ENCODE measurements around the gene ABCA13. TPM values are rescaled to one million over a fixed set of nuclear protein-coding genes. Genes with fewer than 3 reads are reported as not detected.

Gene ABCA13
- total and polyA plus RNA-seq, 2 experiments from 2014 or later, result 0.11 TPM; not detected in 1

DNA sequence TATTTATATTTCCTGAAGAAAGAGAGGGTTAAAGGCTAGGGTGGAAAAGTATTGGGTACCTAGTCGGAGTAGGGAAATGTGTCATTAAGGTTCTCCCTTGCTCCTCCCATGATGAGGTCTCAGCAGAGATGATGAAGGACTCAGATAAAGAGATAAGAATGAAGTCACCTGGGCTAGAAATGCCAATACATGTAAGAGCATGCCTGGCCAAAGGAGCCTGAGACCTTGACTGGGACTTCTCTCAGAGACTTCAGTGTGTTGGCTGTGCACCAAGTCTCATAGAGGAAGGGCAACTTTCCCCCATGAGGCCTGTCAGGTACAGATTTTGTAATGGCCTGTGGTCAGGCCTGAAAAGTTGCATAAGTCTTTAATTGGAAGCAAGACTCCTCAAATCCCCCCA lies 392.1 kb downstream of the ABCA13 start:
- in situ Hi-C loops (cut with MboI), result no loop called here
- Histone ChIP-seq H3K79me2 (ENCODE audit: insufficient read depth) (no peaks in the 10 kb centered on the region), H3K4me2 (ENCODE audit: unreplicated experiment) (no peak overlapping the region), H3K9ac (no peak overlapping the region), H3K9me3 (ENCODE audit: low read depth) (no peaks in the 10 kb centered on the region), H3K4me1 (ENCODE audit: insufficient read depth) (no peaks in the 10 kb centered on the region), H3K27ac (no peak overlapping the region), H4K20me1 (ENCODE audit: insufficient read depth) (no peaks in the 10 kb centered on the region), H3K9me2 (ENCODE audit: insufficient read depth) (no peaks in the 10 kb centered on the region), H3K4me3 (no peak overlapping the region), H3K36me3 (ENCODE audit: low read depth) (no peaks in the 10 kb centered on the region), H3F3A (ENCODE audit: insufficient read depth) (no peaks in the 10 kb centered on the region), H3K27me3 (replicated peaks; ENCODE audit: insufficient read depth) (no peaks in the 10 kb centered on the region), H2AFZ (no peak overlapping the region)
- DNase-seq, result no peak
- no peak for TF ChIP-seq EZH2phosphoT487 (IDR thresholded peaks at IDR 0.05; ENCODE audit: insufficient read depth, low read depth)
- TF ChIP-seq EZH2 (IDR thresholded peaks at IDR 0.05; ENCODE audit: insufficient read depth, poor library complexity, severe bottlenecking), result no peak
- 4 to 11% methylated on average over 1 of the region's 1 CpG for WGBS, 2 experiments (ENCODE audit: low coverage in 1 of 2, low lambda C conversion rate in 2 of 2, missing lambda C conversion rate in 2 of 2)

DNA sequence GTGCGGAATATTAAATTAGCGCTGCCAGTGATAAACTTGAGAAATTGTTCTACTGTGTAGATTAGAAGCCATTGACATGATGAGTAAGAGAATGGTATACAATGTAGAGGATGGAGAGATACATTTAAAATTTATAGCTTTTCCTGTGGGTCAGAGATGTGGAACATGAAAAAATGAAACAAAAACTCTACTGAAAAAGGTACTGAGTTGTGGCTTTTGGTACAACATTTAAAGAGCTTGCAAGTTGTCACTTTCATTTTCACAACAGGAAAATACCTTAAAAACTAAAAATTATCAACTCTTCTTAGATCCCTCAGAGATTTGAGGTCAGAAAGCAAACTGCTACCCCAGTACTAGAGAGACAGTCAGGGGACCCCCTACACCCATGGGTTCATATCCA lies 404.3 kb downstream of the ABCA13 start:
- no peak overlapping the region for H3K4me3 ChIP-seq
- H3K27me3 ChIP-seq (replicated peaks; ENCODE audit: insufficient read depth), result no peaks in the 10 kb centered on the region
- H2AFZ ChIP-seq, result no peak overlapping the region
- no peaks in the 10 kb centered on the region for H3K36me3 ChIP-seq (ENCODE audit: low read depth)
- H3K27ac ChIP-seq, result no peak overlapping the region
- H3K9ac ChIP-seq, result no peak overlapping the region
- H4K20me1 ChIP-seq (ENCODE audit: insufficient read depth), result no peaks in the 10 kb centered on the region
- H3K4me1 ChIP-seq (ENCODE audit: insufficient read depth), result no peaks in the 10 kb centered on the region
- no peaks in the 10 kb centered on the region for H3K79me2 ChIP-seq (ENCODE audit: insufficient read depth)
- no peak overlapping the region for H3K4me2 ChIP-seq (ENCODE audit: unreplicated experiment)
- H3K9me3 ChIP-seq (ENCODE audit: low read depth), result no peaks in the 10 kb centered on the region
- WGBS, 2 experiments (ENCODE audit: low coverage in 1 of 2, low lambda C conversion rate in 2 of 2, missing lambda C conversion rate in 2 of 2), result 57 to 72% methylated on average over 2 of the region's 2 CpGs
- no peak for DNase-seq
- TF ChIP-seq EZH2 (IDR thresholded peaks at IDR 0.05; ENCODE audit: insufficient read depth, poor library complexity, severe bottlenecking) (no peak), EZH2phosphoT487 (IDR thresholded peaks at IDR 0.05; ENCODE audit: insufficient read depth, low read depth) (no peak)
- no peaks in the 10 kb centered on the region for H3F3A ChIP-seq (ENCODE audit: insufficient read depth)
- in situ Hi-C loops (cut with MboI), result no loop called here
- H3K9me2 ChIP-seq (ENCODE audit: insufficient read depth), result no peaks in the 10 kb centered on the region

DNA sequence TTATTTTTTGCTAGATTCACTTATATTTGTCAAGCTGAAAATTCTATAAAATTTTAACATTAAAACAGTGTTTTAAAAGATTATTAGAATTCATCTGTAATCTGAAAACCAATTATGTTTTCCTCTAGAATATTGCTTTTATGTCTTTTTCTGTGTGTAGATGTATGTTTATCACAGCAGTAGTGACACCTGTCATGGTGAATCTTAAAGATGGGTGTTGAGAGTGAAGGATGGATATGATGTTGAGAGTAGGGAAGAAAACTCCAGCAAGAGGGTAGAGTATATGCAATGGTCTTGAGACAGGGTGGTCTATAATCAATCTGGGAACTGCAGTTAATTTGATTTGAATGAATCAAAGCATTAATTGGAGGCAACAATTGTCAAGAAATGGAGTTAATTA lies 416.2 kb downstream of the ABCA13 start:
- H3K9me2 ChIP-seq (ENCODE audit: insufficient read depth), result no peaks in the 10 kb centered on the region
- H3K9me3 ChIP-seq (ENCODE audit: low read depth), result no peaks in the 10 kb centered on the region
- H3K4me2 ChIP-seq (ENCODE audit: unreplicated experiment), result no peak overlapping the region
- no peak overlapping the region for H2AFZ ChIP-seq
- H3K4me1 ChIP-seq (ENCODE audit: insufficient read depth), result no peaks in the 10 kb centered on the region
- no peak overlapping the region for H3K27ac ChIP-seq
- in situ Hi-C loops (cut with MboI), result no loop called here
- no peaks in the 10 kb centered on the region for H3F3A ChIP-seq (ENCODE audit: insufficient read depth)
- no peaks in the 10 kb centered on the region for H3K27me3 ChIP-seq (replicated peaks; ENCODE audit: insufficient read depth)
- H4K20me1 ChIP-seq (ENCODE audit: insufficient read depth), result no peaks in the 10 kb centered on the region
- no peaks in the 10 kb centered on the region for H3K36me3 ChIP-seq (ENCODE audit: low read depth)
- no peak overlapping the region for H3K4me3 ChIP-seq
- no peaks in the 10 kb centered on the region for H3K79me2 ChIP-seq (ENCODE audit: insufficient read depth)
- no peak overlapping the region for H3K9ac ChIP-seq
- TF ChIP-seq EZH2 (IDR thresholded peaks at IDR 0.05; ENCODE audit: insufficient read depth, poor library complexity, severe bottlenecking) (no peak), EZH2phosphoT487 (IDR thresholded peaks at IDR 0.05; ENCODE audit: insufficient read depth, low read depth) (no peak)
- no peak for DNase-seq

DNA sequence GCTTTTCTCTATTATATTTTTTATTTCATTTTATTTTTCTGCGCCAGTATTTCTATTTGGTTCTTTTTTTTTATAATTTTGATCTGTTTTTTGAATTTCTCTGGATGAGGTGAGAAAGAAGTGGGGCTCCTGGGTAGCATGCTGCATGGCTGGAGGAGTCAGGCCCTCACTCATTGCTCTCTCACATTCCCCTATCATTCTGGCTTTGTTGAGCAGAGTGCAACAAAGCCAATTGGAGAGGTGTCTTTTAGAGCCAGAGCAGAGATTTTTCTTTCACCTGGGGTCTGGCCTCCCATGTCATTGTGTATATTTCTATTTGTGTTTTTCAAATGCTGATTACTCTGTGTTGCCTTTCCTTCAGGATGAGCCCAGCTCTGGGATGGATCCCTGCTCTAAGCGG lies 423.1 kb downstream of the ABCA13 start:
- Histone ChIP-seq H3K9me3 (ENCODE audit: low read depth) (no peaks in the 10 kb centered on the region), H3F3A (ENCODE audit: insufficient read depth) (no peaks in the 10 kb centered on the region), H3K4me3 (no peak overlapping the region), H4K20me1 (ENCODE audit: insufficient read depth) (no peaks in the 10 kb centered on the region), H3K27ac (no peak overlapping the region), H3K9me2 (ENCODE audit: insufficient read depth) (no peaks in the 10 kb centered on the region), H3K9ac (no peak overlapping the region), H2AFZ (no peak overlapping the region), H3K27me3 (replicated peaks; ENCODE audit: insufficient read depth) (no peaks in the 10 kb centered on the region), H3K4me1 (ENCODE audit: insufficient read depth) (no peaks in the 10 kb centered on the region), H3K4me2 (ENCODE audit: unreplicated experiment) (no peak overlapping the region), H3K79me2 (ENCODE audit: insufficient read depth) (no peaks in the 10 kb centered on the region), H3K36me3 (ENCODE audit: low read depth) (no peaks in the 10 kb centered on the region)
- no peak for DNase-seq
- TF ChIP-seq EZH2phosphoT487 (IDR thresholded peaks at IDR 0.05; ENCODE audit: insufficient read depth, low read depth), result no peak
- TF ChIP-seq EZH2 (IDR thresholded peaks at IDR 0.05; ENCODE audit: insufficient read depth, poor library complexity, severe bottlenecking), result no peak
- in situ Hi-C loops (cut with MboI), result no loop called here
- WGBS, 2 experiments (ENCODE audit: low coverage in 1 of 2, low lambda C conversion rate in 2 of 2, missing lambda C conversion rate in 2 of 2), result 27 to 32% methylated on average over 2 of the region's 2 CpGs

DNA sequence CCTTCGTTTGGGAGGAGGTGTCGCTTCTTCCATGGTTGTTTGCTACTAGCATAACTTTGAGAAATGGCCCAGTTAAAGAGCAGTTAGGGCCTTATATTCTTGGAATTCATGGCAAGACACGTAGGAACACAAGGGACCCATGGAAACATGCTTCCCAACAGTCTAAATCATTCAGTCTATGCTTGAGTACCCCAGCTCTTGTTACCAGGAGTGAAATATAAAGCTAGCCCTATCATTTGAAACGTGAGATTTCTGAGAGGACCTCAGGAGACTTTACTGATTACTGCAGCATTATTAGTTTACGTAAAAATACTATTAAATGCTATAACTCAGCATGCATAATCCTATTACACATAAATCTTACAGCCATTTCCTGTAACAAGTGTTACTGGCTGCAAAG lies 424.5 kb downstream of the ABCA13 start:
- no peaks in the 10 kb centered on the region for H3K4me1 ChIP-seq (ENCODE audit: insufficient read depth)
- no peaks in the 10 kb centered on the region for H4K20me1 ChIP-seq (ENCODE audit: insufficient read depth)
- 9 to 12% methylated on average over 5 of the region's 5 CpGs for WGBS, 2 experiments (ENCODE audit: low coverage in 1 of 2, low lambda C conversion rate in 2 of 2, missing lambda C conversion rate in 2 of 2)
- H3F3A ChIP-seq (ENCODE audit: insufficient read depth), result no peaks in the 10 kb centered on the region
- no peaks in the 10 kb centered on the region for H3K36me3 ChIP-seq (ENCODE audit: low read depth)
- no peaks in the 10 kb centered on the region for H3K79me2 ChIP-seq (ENCODE audit: insufficient read depth)
- in situ Hi-C loops (cut with MboI), result no loop called here
- DNase-seq, result no peak
- H3K9me3 ChIP-seq (ENCODE audit: low read depth), result no peaks in the 10 kb centered on the region
- no peak overlapping the region for H3K4me2 ChIP-seq (ENCODE audit: unreplicated experiment)
- H3K9ac ChIP-seq, result no peak overlapping the region
- no peak overlapping the region for H3K27ac ChIP-seq
- H3K9me2 ChIP-seq (ENCODE audit: insufficient read depth), result no peaks in the 10 kb centered on the region
- H2AFZ ChIP-seq, result no peak overlapping the region
- H3K4me3 ChIP-seq, result no peak overlapping the region
- no peaks in the 10 kb centered on the region for H3K27me3 ChIP-seq (replicated peaks; ENCODE audit: insufficient read depth)
- TF ChIP-seq EZH2phosphoT487 (IDR thresholded peaks at IDR 0.05; ENCODE audit: insufficient read depth, low read depth), result no peak
- TF ChIP-seq EZH2 (IDR thresholded peaks at IDR 0.05; ENCODE audit: insufficient read depth, poor library complexity, severe bottlenecking), result no peak

All from GM23248 (cell line).